GM19035 (cell line): Measurements from ENCODE around the gene NACC2.
"Not testable (repeated sequence)": the region's sequence is repeated elsewhere in the genome, so short reads cannot be mapped to it uniquely, and the experiment has no call there.

ENCODE experiments used
- ATAC-seq: cut with Tn5 transposase; IDR thresholded peaks from one replicate; pipeline ENCODE4 v1.9.1; 2021; ENCODE audit not compliant: unreplicated experiment

The NACC2 gene

GRCh38 chr9:136112541-136112940 lies 17.5 kb upstream of the NACC2 start:
- ATAC-seq: no peak

- ATAC-seq: no peak
Observed at GRCh38 chr9:136111910-136112309, 16.8 kb upstream of the NACC2 start.

- no peak for ATAC-seq
Observed at GRCh38 chr9:136111190-136111589, 16.1 kb upstream of the NACC2 start.

GRCh38 chr9:136110082-136111061 lies 15.3 kb upstream of the NACC2 start:
- ATAC-seq: peak; percentile 6

GRCh38 chr9:136109351-136110081 lies 14.4 kb upstream of the NACC2 start:
- peak; percentile 70 for ATAC-seq

- no peak for ATAC-seq
Observed at GRCh38 chr9:136108648-136109266, 13.7 kb upstream of the NACC2 start.

GRCh38 chr9:136107953-136108647 lies 13.0 kb upstream of the NACC2 start:
- ATAC-seq: no peak

- ATAC-seq: no peak
Observed at GRCh38 chr9:136107155-136107952, 12.3 kb upstream of the NACC2 start.

- no peak for ATAC-seq
Observed at GRCh38 chr9:136105398-136106135, 10.5 kb upstream of the NACC2 start.

GRCh38 chr9:136104916-136105315 lies 9.8 kb upstream of the NACC2 start:
- ATAC-seq: no peak

- no peak for ATAC-seq
Observed at GRCh38 chr9:136104488-136104800, 9.4 kb upstream of the NACC2 start.

- no peak for ATAC-seq
Observed at GRCh38 chr9:136103651-136104487, 8.8 kb upstream of the NACC2 start.

- not testable (repeated sequence) for ATAC-seq
Observed at GRCh38 chr9:136101615-136102074, 6.6 kb upstream of the NACC2 start.

GRCh38 chr9:136100700-136101614 lies 5.9 kb upstream of the NACC2 start:
- no peak for ATAC-seq

GRCh38 chr9:136099542-136099941 lies 4.5 kb upstream of the NACC2 start:
- no peak for ATAC-seq

GRCh38 chr9:136098844-136099243 lies 3.8 kb upstream of the NACC2 start:
- no peak for ATAC-seq

- ATAC-seq: no peak
Observed at GRCh38 chr9:136098210-136098609, 3.1 kb upstream of the NACC2 start.
